ENCODE results near the gene PALLD. TPM values are rescaled to one million over a fixed set of nuclear protein-coding genes. Genes with fewer than 3 reads are reported as not detected.

Gene PALLD
- total RNA-seq, 1 experiment from 2014 or later = 18.3 TPM

DNA sequence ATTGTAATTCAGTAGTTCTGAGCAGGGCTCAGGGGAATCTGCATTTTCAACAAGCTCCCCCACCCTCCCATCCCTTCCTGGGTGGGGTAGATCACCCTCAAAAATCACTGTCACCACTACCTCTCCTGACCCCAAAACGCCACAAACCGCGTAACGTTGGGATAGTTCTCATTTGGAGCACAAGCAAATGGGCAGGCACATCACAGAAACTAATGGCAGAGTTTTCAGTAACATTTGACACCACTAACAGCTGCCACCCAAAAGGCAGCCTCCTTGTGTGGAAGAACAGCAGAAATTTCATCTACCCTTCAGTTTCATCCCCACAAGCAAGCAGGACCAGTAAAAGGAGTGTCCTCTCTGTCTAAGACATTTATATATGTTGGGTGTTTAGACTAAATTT is 132.7 kb downstream of the PALLD start:
- Histone ChIP-seq H2BK20ac (ENCODE audit: low read depth, low read length, poor library complexity, severe bottlenecking) (no peak overlapping the region), H2BK15ac (ENCODE audit: low read depth, low read length) (no peak overlapping the region), H3T11ph (ENCODE audit: low read length) (no peak overlapping the region), H3K14ac (ENCODE audit: insufficient read depth, low read length) (no peak overlapping the region), H4K8ac (replicated peaks; ENCODE audit: insufficient read length, low read depth, low read length) (no peak overlapping the region), H3K4me1 (ENCODE audit: insufficient read depth, low read length) (peaks cover 2% of the 10 kb centered on the region; the same call in 1 of the 2 replicates), H3K9ac (ENCODE audit: extremely low read depth, insufficient read length, low read length) (no peak overlapping the region), H3K18ac (ENCODE audit: insufficient read length, low read depth, low read length) (no peak overlapping the region), H3K4ac (ENCODE audit: low read depth, low read length) (no peak overlapping the region), H4K20me1 (ENCODE audit: control insufficient read depth, insufficient read depth, insufficient read length) (no peaks in the 10 kb centered on the region), H2AFZ (ENCODE audit: low read length) (no peak overlapping the region), H3K4me2 (ENCODE audit: insufficient read depth, insufficient read length, low read length) (no peak overlapping the region), H3K27ac (ENCODE audit: insufficient read length, low read depth, low read length) (no peak overlapping the region), H4K5ac (ENCODE audit: insufficient read length, low read depth, low read length) (no peak overlapping the region), H3K23ac (ENCODE audit: insufficient read length, low read depth, low read length) (no peak overlapping the region), H3K56ac (ENCODE audit: insufficient read length, low read depth, low read length) (no peak overlapping the region), H2AK5ac (ENCODE audit: insufficient read length, low read length) (no peak overlapping the region), H3K27me3 (ENCODE audit: insufficient read depth, low read length) (no peaks in the 10 kb centered on the region; the same call in 1 of the 2 replicates), H2BK120ac (ENCODE audit: low read depth, low read length, poor library complexity, severe bottlenecking) (no peak overlapping the region), H2BK5ac (ENCODE audit: insufficient read length, low read length) (no peak overlapping the region), H3K9me3 (ENCODE audit: control insufficient read depth, low read depth, low read length) (no peaks in the 10 kb centered on the region), H3K23me2 (ENCODE audit: insufficient read length, low read depth, low read length, poor library complexity, severe bottlenecking) (peaks cover 7% of the 10 kb centered on the region), H2BK12ac (ENCODE audit: insufficient read length, low read depth, low read length) (no peak overlapping the region), H3K79me1 (ENCODE audit: insufficient read depth, low read depth, low read length, poor library complexity, severe bottlenecking) (no peaks in the 10 kb centered on the region), H3K79me2 (ENCODE audit: insufficient read depth, low read length) (no peaks in the 10 kb centered on the region; the same call in 1 of the 2 replicates), H4K91ac (ENCODE audit: insufficient read length, low read depth, low read length) (no peak overlapping the region)
- no peak for DNase-seq
- H3K9me3 Mint-ChIP-seq = no peaks in the 10 kb centered on the region
- H3K4me3 Mint-ChIP-seq = no peak overlapping the region
- peaks cover 23% of the 10 kb centered on the region for H3K27me3 Mint-ChIP-seq (ENCODE audit: low read depth)
- H3K27ac Mint-ChIP-seq = no peak overlapping the region
- WGBS (ENCODE audit: extremely low coverage, insufficient read length, low lambda C conversion rate) = no CpG with 5 or more reads among the region's 4 CpGs
- peaks cover 39 to 48% of the 10 kb centered on the region in 2 experiments for H3K4me1 Mint-ChIP-seq
- no peaks in the 10 kb centered on the region for H3K36me3 Mint-ChIP-seq (ENCODE audit: insufficient read depth in 1 of 3, low read depth in 3 of 3)
- TF ChIP-seq, protein P1, sequence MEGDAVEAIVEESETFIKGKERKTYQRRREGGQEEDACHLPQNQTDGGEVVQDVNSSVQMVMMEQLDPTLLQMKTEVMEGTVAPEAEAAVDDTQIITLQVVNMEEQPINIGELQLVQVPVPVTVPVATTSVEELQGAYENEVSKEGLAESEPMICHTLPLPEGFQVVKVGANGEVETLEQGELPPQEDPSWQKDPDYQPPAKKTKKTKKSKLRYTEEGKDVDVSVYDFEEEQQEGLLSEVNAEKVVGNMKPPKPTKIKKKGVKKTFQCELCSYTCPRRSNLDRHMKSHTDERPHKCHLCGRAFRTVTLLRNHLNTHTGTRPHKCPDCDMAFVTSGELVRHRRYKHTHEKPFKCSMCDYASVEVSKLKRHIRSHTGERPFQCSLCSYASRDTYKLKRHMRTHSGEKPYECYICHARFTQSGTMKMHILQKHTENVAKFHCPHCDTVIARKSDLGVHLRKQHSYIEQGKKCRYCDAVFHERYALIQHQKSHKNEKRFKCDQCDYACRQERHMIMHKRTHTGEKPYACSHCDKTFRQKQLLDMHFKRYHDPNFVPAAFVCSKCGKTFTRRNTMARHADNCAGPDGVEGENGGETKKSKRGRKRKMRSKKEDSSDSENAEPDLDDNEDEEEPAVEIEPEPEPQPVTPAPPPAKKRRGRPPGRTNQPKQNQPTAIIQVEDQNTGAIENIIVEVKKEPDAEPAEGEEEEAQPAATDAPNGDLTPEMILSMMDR (conservative IDR thresholded peaks at IDR 0.05) = no peak

Measured in H9 (cell line).